H1 (cell line): ENCODE data around the gene VIPR1. TPM values are rescaled to one million over a fixed set of nuclear protein-coding genes. Genes with fewer than 3 reads are reported as not detected.

Source experiments
- CTCF ChIA-PET: fragments of 300-600 bp; sonication (Branson Sonifier 250); formaldehyde crosslinking; loops from one replicate; lab custom pipeline; 2021; ENCODE audit not compliant: partially characterized antibody; lab: Charles Lee
- POLR2A ChIA-PET: fragments of 300-600 bp; sonication (Branson Sonifier 250); formaldehyde crosslinking; loops from one replicate; lab custom pipeline; 2021; ENCODE audit warnings: inconsistent platforms; ENCODE audit not compliant: partially characterized antibody; lab: Charles Lee
- DNase-seq, 2 experiments: peaks; one replicate each; pipeline versions ENCODE4 v3.0.0 to v3.0.0-alpha.2; 2010 to 2022; ENCODE audit warnings: low spot score in 2 of 2, low read depth in 1 of 2, mixed read lengths in 1 of 2
- FAIRE-seq: peaks from 2 replicates; lab custom pipeline; 2011; peaks lifted over from hg19 to GRCh38; lab: Jason Lieb, UNC
- H2AFZ ChIP-seq: 2 replicates; pipeline ENCODE4 v1.8.1; 2012; ENCODE audit warnings: low read length, inconsistent platforms
- H2AK5ac ChIP-seq: 2 replicates; pipeline ENCODE4 v1.6.1; 2013; ENCODE audit warnings: low read depth, low read length
- H2BK120ac ChIP-seq: replicated peaks from 2 replicates; pipeline ENCODE3; 2013; ENCODE audit warnings: low read depth, low read length, inconsistent platforms
- H2BK12ac ChIP-seq: 2 replicates; pipeline ENCODE4 v1.6.1; 2013; ENCODE audit warnings: low read depth, low read length
- H2BK15ac ChIP-seq: 2 replicates; pipeline ENCODE4 v1.6.1; 2013; ENCODE audit warnings: low read length
- H2BK20ac ChIP-seq: 2 replicates; pipeline ENCODE4 v1.6.1; 2013; ENCODE audit warnings: low read length
- H2BK5ac ChIP-seq: 2 replicates; pipeline ENCODE4 v1.6.1; 2013; ENCODE audit warnings: low read depth, low read length
- H3K14ac ChIP-seq: 2 replicates; pipeline ENCODE4 v1.6.1; 2013; ENCODE audit warnings: inconsistent platforms; ENCODE audit not compliant: insufficient read length
- H3K18ac ChIP-seq: 2 replicates; pipeline ENCODE4 v1.6.1; 2013; ENCODE audit warnings: low read length; ENCODE audit errors: extremely low read depth
- H3K23ac ChIP-seq: 2 replicates; pipeline ENCODE4 v1.6.1; 2013; ENCODE audit warnings: inconsistent platforms; ENCODE audit not compliant: insufficient read length
- H3K23me2 ChIP-seq: 2 replicates; pipeline ENCODE4 v1.6.1; 2013; ENCODE audit warnings: low read depth, low read length
- H3K27ac ChIP-seq: 2 replicates; pipeline ENCODE4 v1.6.1; 2011; ENCODE audit warnings: low read depth, low read length, inconsistent platforms
- H3K27me3 ChIP-seq, 4 experiments: replicated peaks in 1 of 4; 1 replicate in 1 of 4; 2 replicates in 3 of 4; pipeline versions ENCODE4 v1.6.1 to v1.8.1; 2011 to 2013; ENCODE audit warnings: low read length in 3 of 4, mild to moderate bottlenecking in 3 of 4, inconsistent platforms in 2 of 4, mixed read lengths in 2 of 4, moderate library complexity in 1 of 4; ENCODE audit not compliant: control insufficient read depth in 3 of 4, insufficient read depth in 3 of 4; ENCODE audit errors: extremely low read depth in 1 of 4
- H3K36me3 ChIP-seq, 4 experiments: 2 replicates each; pipeline versions ENCODE4 v1.6.1 to v1.8.1; 2011 to 2013; ENCODE audit warnings: mild to moderate bottlenecking in 4 of 4, low read length in 3 of 4, moderate library complexity in 2 of 4, control low read depth in 1 of 4, inconsistent platforms in 1 of 4; ENCODE audit not compliant: insufficient read depth in 4 of 4, control insufficient read depth in 2 of 4
- H3K4ac ChIP-seq: replicated peaks from 2 replicates; pipeline ENCODE3; 2013; ENCODE audit warnings: low read length, low read depth, mixed read lengths, inconsistent platforms; ENCODE audit not compliant: insufficient read length
- H3K4me1 ChIP-seq, 4 experiments: replicated peaks in 1 of 4; 1 replicate in 1 of 4; 2 replicates in 3 of 4; pipeline versions ENCODE4 v1.6.1 to v1.8.1; 2011 to 2013; ENCODE audit warnings: low read length in 3 of 4, inconsistent platforms in 2 of 4, mixed read lengths in 1 of 4; ENCODE audit not compliant: insufficient read depth in 4 of 4, control insufficient read depth in 3 of 4
- H3K4me2 ChIP-seq, 2 experiments: 2 replicates each; pipeline versions ENCODE4 v1.6.1 to v1.8.1; 2011 to 2013; ENCODE audit warnings: low read depth in 2 of 2, low read length in 2 of 2, control low read depth in 1 of 2, inconsistent platforms in 1 of 2, mild to moderate bottlenecking in 1 of 2; ENCODE audit not compliant: insufficient read depth in 1 of 2
- H3K4me3 ChIP-seq, 4 experiments: fragments of 200-600, 300-600 bp in 1 of 4; sonication (generic), shearing (Covaris generic), sonication (Bioruptor Twin) in 1 of 4; 2 replicates each; pipeline versions ENCODE4 v1.5.1 to v1.8.1; 2011 to 2016; ENCODE audit warnings: low read length in 4 of 4, low read depth in 3 of 4, control low read depth in 2 of 4, inconsistent platforms in 2 of 4, mild to moderate bottlenecking in 2 of 4, mixed read lengths in 1 of 4, moderate library complexity in 1 of 4; ENCODE audit not compliant: insufficient read depth in 2 of 4; ENCODE audit errors: extremely low read depth in 1 of 4
- H3K56ac ChIP-seq: replicated peaks from 2 replicates; pipeline ENCODE3; 2013; ENCODE audit warnings: low read depth, mild to moderate bottlenecking, mixed read lengths, low read length, inconsistent platforms; ENCODE audit not compliant: insufficient read length
- H3K79me1 ChIP-seq: 2 replicates; pipeline ENCODE4 v1.6.1; 2013; ENCODE audit warnings: low read depth, low read length, control low read depth
- H3K79me2 ChIP-seq, 2 experiments: 2 replicates each; pipeline versions ENCODE4 v1.6.1 to v1.8.1; 2012 to 2013; ENCODE audit warnings: low read length in 2 of 2, mild to moderate bottlenecking in 2 of 2, inconsistent platforms in 1 of 2; ENCODE audit not compliant: insufficient read depth in 2 of 2, control insufficient read depth in 1 of 2
- H3K9ac ChIP-seq, 4 experiments: replicated peaks in 1 of 4; 1 replicate in 1 of 4; 2 replicates in 3 of 4; pipeline versions ENCODE4 v1.6.1 to v1.8.1; 2011 to 2013; ENCODE audit warnings: low read depth in 3 of 4, low read length in 3 of 4, control low read depth in 2 of 4, mild to moderate bottlenecking in 2 of 4, moderate library complexity in 2 of 4, inconsistent platforms in 1 of 4; ENCODE audit errors: extremely low read depth in 1 of 4
- H3K9me3 ChIP-seq, 2 experiments: 2 replicates each; pipeline versions ENCODE4 v1.6.1 to v1.8.1; 2012 to 2013; ENCODE audit warnings: mild to moderate bottlenecking in 2 of 2, moderate library complexity in 2 of 2, control low read depth in 1 of 2, inconsistent platforms in 1 of 2, low read depth in 1 of 2, low read length in 1 of 2, mixed read lengths in 1 of 2; ENCODE audit not compliant: insufficient read depth in 2 of 2
- H4K20me1 ChIP-seq, 2 experiments: replicated peaks in 1 of 2; 2 replicates each; pipeline versions ENCODE3 to v1.8.1; 2011 to 2013; ENCODE audit warnings: inconsistent platforms in 2 of 2, low read length in 2 of 2, mild to moderate bottlenecking in 1 of 2; ENCODE audit not compliant: insufficient read depth in 2 of 2, control insufficient read depth in 1 of 2
- H4K5ac ChIP-seq: 2 replicates; pipeline ENCODE4 v1.6.1; 2013; ENCODE audit warnings: low read length, low read depth, mixed read lengths, inconsistent platforms; ENCODE audit not compliant: insufficient read length
- H4K8ac ChIP-seq: 2 replicates; pipeline ENCODE4 v1.8.0; 2013; ENCODE audit warnings: mild to moderate bottlenecking, moderate library complexity, low read length, inconsistent platforms; ENCODE audit not compliant: insufficient read depth; ENCODE audit errors: extremely low read depth
- H4K91ac ChIP-seq: replicated peaks from 2 replicates; pipeline ENCODE3; 2013; ENCODE audit warnings: low read length, mixed read lengths, inconsistent platforms; ENCODE audit not compliant: insufficient read length
- ASH2L ChIP-seq: fragments of 200-600, 300-600 bp; sonication (generic); IDR thresholded peaks from one replicate; pipeline ENCODE4 v1.7.1; 2017; ENCODE audit warnings: low read length
- CREB1 ChIP-seq: IDR thresholded peaks from 2 replicates; pipeline ENCODE4 v1.6.1; 2012; ENCODE audit warnings: inconsistent platforms
- KDM4A ChIP-seq: IDR thresholded peaks from one replicate; pipeline ENCODE4 v1.7.1; 2012; ENCODE audit warnings: low read depth, mild to moderate bottlenecking, moderate library complexity, low read length, inconsistent platforms; ENCODE audit not compliant: severe bottlenecking
- RFX5 ChIP-seq: IDR thresholded peaks from 2 replicates; pipeline ENCODE4 v1.6.1; 2011; ENCODE audit warnings: low read depth, low read length, improper control_type of control experiment, borderline replicate concordance
- SUZ12 ChIP-seq: fragments of 200-600 bp; sonication (generic); IDR thresholded peaks from 2 replicates; pipeline ENCODE4 v1.6.1; 2012; ENCODE audit warnings: mild to moderate bottlenecking, inconsistent platforms, low read length, moderate library complexity, mixed read lengths
- YY1 ChIP-seq: IDR thresholded peaks from 2 replicates; pipeline ENCODE4 v1.6.1; 2011; ENCODE audit warnings: low read depth, mild to moderate bottlenecking, low read length
- WGBS, 2 experiments: shearing (Covaris generic) in 1 of 2; methylation state at CpG; one replicate each; pipeline versions ENCODE4 v1.1.6 to v1.1.7; 2013 to 2015; ENCODE audit warnings: low lambda C conversion rate in 2 of 2, mixed read lengths in 2 of 2, inconsistent platforms in 1 of 2, low coverage in 1 of 2, missing lambda C conversion rate in 1 of 2; ENCODE audit not compliant: insufficient replicate concordance in 2 of 2, insufficient coverage in 1 of 2, insufficient read length in 1 of 2; ENCODE audit errors: extremely low coverage in 1 of 2, missing lambda C conversion rate in 1 of 2; 5-methylcytosine and 5-hydroxymethylcytosine counted together
- polyA plus RNA-seq, 7 experiments: library from polyadenylated mRNA; depleted of rRNA in 3 of 7; stranded (reverse) in 5 of 7; unstranded in 2 of 7; fragments of >200 nt in 5 of 7; fragments of 200-250 nt in 2 of 7; gene quantifications; 1 replicate in 5 of 7; 2 replicates in 1 of 7; 4 replicates in 1 of 7; pipeline versions ENCODE4 v1.2.1 to v1.2.3, GENCODE V29; 2011 to 2013; ENCODE audit warnings: missing spikeins in 2 of 7, mixed read lengths in 2 of 7
- total RNA-seq: library from RNA; stranded (reverse); fragmentation: NEBNext Ultra II Directional; extraction: Animal tissue kit (Norgen Biotek cat#: 25700); gene quantifications from 2 replicates; pipeline ENCODE4 v1.2.1, GENCODE V29; 2021

Gene VIPR1
- total and polyA plus RNA-seq, 2 of the 8 experiments (the other 6 are each of a cell fraction or from before 2014, with no cell fraction given) = 7.8 to 10.1 TPM

GRCh38 chr3:42513121-42513520, 10.7 kb downstream of the VIPR1 start:
- ChIA-PET POLR2A (interaction anchor here (3.1 kb wide), 1 partner anchor 10 kb away, joined by 10 read pairs; no protein-coding TSS in a partner anchor), CTCF (interaction anchor here (1.3 to 23.3 kb wide), 7 partner anchors 10 to 266 kb away, joined by 4 to 458 read pairs (median 7); partner anchors contain the start of gene VIPR1)
- TF ChIP-seq CREB1 = no peak
- no peak for TF ChIP-seq SUZ12
- TF ChIP-seq RFX5 = no peak
- TF ChIP-seq ASH2L = no peak
- no peak for TF ChIP-seq KDM4A
- no peak for TF ChIP-seq YY1
- H3K36me3 ChIP-seq = no peaks in the 10 kb centered on the region; a peak in 1 of 8 replicates
- H3K9me3 ChIP-seq = no peaks in the 10 kb centered on the region
- H3K4ac ChIP-seq = no peak overlapping the region
- H2AK5ac ChIP-seq = no peak overlapping the region
- H4K20me1 ChIP-seq = no peaks in the 10 kb centered on the region
- H4K8ac ChIP-seq = no peak overlapping the region
- DNase-seq (no peak), FAIRE-seq (no peak)
- H2AFZ ChIP-seq = no peak overlapping the region
- 90% methylated on average over 3 of the region's 3 CpGs; no CpG with 5 or more reads in 1 of the 2 experiments for whole genome bisulfite sequencing, 2 experiments
- no peak overlapping the region for H4K5ac ChIP-seq
- no peak overlapping the region for H2BK15ac ChIP-seq
- H3K23me2 ChIP-seq = no peaks in the 10 kb centered on the region; the same call in 1 of the 2 replicates
- H3K14ac ChIP-seq = no peak overlapping the region
- no peaks in the 10 kb centered on the region for H3K79me2 ChIP-seq
- H2BK12ac ChIP-seq = no peak overlapping the region
- H3K56ac ChIP-seq = no peak overlapping the region
- no peak overlapping the region for H3K18ac ChIP-seq
- H2BK120ac ChIP-seq = no peak overlapping the region
- H3K4me2 ChIP-seq = no peak overlapping the region
- H3K27me3 ChIP-seq = no peaks in the 10 kb centered on the region
- H3K4me3 ChIP-seq = no peak overlapping the region
- H2BK20ac ChIP-seq = no peak overlapping the region
- H2BK5ac ChIP-seq = no peak overlapping the region
- no peak overlapping the region for H3K23ac ChIP-seq
- no peaks in the 10 kb centered on the region for H3K4me1 ChIP-seq
- H4K91ac ChIP-seq = no peak overlapping the region
- H3K9ac ChIP-seq = no peak overlapping the region
- H3K79me1 ChIP-seq = no peaks in the 10 kb centered on the region
- H3K27ac ChIP-seq = no peak overlapping the region
